HG02759 (cell line): ENCODE measurements around the gene RGS14.
A peak's percentile ranks its signal among the peaks of the same experiment; 100 is the strongest.
"Not testable (repeated sequence)": the region's sequence is repeated elsewhere in the genome, so short reads cannot be mapped to it uniquely, and the experiment has no call there.

Experiments
- ATAC-seq: cut with Tn5 transposase; IDR thresholded peaks from one replicate; pipeline ENCODE4 v1.9.1; 2021; ENCODE audit warnings: mild to moderate bottlenecking, moderate library complexity; ENCODE audit not compliant: unreplicated experiment

The RGS14 gene

DNA sequence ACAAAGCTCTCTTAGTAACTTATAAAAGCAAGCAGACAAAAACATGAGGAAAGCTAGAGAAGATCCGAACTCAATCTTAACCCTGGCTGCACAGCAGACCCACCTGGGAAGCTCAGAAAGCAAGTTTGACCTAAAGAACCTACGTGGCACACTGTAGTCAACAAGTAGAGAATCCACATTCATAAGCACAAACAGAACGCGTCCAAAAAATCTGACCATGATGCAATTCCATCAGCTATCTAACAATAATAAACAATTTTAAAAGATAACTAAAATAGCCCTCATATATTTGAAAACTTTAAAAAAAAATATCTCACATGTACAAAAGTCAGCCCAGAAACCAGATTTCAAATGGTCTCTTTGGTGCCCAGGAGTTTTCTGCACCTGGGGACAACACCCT lies 10.9 kb upstream of the RGS14 start:
- ATAC-seq, result no peak

DNA sequence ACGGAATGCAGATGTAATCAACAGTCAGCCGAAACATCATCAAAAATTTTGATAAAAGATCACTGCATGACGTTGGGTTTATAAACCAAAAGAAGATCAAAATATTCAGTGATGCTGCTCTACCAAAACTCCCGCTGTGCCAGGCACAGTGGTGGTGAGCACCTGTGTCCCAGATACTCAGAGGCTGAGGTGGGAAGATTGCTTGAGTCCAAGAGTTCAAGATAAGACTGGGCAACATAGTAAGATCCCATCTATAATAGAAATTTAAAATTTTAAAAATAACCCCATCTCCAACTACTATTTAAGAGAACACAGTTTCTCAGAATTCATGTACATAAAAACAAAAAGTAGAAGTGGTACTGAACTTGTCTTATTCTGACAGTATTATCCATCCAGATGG lies 10.0 kb upstream of the RGS14 start:
- ATAC-seq, result no peak

DNA sequence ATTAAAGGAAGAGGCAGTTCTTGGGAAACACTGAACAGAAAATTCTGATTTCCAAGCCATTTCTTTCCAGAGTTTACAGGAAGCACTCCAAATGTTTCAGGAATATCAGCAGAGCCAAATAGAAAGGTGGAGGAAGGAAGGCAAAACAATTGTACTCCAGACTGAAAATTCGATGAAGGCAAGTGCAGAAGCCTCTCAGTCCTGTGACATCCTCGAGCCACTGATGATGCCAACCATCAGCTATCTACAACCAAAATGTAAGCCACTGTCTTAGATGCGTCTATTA lies 8.4 kb upstream of the RGS14 start:
- no peak for ATAC-seq

DNA sequence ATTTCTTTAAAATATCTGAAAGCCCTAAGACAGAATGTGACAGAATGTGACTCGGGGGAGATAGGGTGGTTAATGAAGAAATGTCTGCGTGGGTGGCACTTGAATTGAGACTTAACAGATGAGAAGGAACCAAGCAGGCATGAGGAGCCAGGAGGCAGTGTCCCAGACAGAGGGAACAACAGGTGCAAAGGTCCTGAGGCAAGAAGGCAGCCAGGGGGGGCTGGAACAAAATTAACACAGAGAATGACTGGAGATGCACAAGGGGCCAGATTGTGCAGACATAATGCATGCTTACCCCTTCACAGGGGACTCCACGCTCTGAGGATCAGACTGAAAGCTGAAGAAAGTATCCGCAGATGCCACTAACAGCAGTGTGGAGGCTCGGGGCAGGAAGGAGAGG lies 8.0 kb upstream of the RGS14 start:
- ATAC-seq, result no peak

DNA sequence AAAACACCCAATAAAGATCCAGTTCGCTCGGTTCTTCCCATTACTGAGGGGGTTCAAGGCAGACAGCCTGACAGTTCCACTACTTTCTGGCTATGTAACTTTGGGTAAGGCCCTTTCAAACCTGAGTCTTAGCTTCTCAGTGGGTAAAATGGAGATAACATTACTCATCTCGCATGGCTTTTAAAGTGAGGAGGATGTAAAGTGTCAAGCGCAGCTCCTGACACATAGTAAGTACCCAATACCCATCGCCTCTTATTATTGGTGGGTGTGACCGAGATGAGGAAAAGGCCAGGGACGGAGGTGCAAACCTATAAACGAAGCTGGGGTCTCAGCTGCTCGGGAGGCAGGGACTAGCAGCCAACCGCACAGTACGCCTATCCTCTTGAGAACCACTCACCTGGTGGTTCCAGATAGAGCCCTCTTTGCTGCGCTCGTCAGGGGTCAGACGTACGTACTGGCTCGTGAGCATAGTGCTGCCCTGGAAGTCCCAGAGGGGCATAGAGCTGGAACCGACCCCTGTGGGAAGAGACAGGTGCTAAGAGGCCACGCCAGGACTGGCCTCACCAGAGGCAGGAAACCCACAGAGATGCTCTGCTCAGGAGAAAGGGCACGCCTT lies 6.8 kb upstream of the RGS14 start:
- peak; percentile 17 for ATAC-seq

DNA sequence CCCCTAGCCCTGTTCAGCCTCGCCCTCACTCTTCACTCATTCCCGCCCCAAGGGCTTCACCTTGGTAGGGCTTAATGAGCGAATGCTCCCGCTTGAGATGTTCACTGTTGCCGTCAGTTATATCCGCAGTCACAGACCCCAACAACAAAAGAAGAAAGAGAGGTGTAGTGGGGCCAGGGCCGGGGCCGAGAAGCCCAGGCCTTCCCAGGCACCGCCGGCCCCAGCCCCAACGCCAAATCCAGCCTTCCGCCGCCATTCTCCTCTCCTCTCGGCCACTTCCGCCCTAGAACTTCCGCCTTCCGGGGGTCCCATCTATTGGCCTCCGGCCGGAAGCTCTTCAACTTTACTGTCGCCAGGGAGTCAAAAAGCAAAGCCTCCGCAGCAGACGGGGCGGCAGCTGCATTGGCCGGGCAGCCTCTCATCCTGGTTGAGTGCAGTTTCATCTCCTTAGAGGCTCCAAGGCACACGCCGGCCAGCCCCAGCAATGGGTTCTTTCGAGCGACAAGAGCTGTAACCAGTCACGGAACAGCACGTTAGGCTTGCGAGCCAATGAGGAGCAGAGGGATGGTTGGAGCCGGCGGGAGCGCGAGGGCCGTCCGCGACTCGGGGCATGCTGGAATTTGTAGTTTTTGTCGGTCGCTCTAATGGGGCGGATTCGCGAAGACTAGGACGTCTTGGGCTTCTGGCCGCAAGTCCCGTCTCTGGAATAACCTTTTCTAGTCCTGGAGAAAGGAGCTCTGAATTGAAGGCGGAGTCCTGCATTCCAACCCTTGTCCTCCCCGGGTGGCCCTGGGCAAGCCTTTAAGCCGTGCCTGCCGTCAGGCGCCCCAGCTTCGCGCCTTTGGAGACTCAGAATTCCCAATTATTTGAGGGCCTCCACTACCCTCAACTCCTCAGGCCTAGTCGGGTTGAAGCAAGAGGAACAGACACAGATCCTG lies 6.1 kb upstream of the RGS14 start, which contains the start of gene LMAN2:
Gene LMAN2, minus strand, starts transcription at position 277 of the 938 bp plus-strand sequence. Its CDS starts 21 bp downstream, at position 256.
- peak; percentile 95 for ATAC-seq

DNA sequence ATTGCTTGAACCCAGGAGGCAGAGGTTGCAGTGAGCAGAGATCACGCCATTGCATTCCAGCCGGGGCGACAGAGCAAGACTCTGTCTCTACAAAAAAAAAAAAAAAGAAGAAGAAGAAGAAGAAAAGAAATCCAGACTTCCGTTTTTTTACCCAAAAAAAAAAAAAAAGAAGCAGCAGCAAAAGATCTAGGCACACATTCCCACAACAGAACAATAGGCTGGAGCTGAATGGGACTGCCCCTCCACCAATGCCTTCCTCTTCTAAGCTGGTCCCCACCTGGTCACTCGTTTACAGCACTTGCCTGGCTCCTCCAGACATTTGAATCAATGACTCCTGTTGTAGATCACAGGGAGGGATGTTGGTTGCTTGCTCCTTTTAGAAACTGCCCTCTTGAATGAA lies 4.6 kb upstream of the RGS14 start:
- no peak for ATAC-seq

DNA sequence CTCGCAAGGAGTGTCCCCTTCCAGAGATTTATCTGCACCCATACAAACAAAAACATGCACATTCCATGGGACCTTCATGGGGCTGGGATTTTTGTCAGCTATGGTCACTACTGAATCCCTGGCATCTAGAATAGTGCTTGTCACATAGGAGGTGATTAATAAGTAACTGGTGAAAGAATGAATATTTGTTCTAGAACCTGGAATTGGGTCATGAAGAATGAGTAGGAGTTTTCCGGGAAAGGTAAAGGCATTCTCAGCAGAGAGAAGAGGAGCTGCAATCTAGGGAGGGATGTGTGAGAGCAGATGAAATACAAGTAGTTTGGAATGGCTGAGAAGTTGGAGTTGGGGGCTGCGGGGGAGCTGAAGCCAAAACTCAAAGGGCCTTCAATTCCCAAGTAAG lies 3.5 kb upstream of the RGS14 start:
- no peak for ATAC-seq

DNA sequence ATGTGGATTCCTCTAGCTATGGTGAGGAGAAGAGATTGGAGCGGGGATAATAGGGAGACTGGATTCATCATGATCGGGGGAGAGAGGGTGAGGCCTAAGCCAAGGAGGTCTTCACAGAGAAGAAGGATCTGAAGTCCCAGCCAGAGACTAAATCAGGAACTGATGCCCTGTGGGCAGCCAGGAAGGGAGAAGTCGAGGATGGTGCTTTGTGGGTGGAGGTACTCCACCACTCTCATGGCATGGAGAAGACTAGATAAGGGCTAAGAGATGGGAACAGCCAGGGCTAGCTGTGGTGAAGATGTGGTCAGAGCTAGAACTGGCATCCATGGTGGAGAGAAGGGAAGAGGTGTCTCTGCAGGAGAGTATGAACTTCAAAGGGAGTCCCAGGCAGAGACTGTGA lies 3.0 kb upstream of the RGS14 start:
- no peak for ATAC-seq

DNA sequence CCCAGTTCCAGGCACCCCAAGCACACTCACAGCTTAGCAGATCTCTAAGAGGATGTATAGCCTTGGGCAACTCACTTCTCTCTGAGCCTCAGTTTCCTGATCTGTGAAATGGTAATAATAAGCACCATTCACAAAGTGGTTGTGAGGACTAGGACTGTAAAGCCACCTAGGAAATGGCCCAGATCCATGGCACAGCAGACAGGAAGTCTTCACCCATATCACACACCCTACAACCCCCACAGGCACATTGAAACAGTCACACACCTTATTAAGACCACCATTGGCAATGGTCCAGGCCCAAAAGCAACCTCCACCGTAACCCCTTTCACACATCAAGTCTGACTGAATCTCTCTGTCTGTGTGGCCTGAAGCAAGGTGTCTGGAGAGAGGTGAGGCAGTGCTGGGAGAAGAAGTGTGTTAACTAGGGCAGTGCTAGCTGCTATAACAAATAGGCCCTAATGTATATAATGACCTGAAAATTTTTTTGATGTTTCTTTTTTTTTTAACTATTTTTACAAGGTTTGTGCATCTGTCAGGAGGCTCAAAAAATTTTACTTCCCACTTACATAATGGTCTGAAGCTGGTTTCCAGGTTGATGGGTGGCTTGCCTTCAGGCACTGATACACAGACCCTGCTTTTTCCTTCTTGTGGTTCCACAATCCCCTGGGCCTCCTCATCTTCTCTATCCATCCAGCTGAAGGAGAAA lies 2.4 kb upstream of the RGS14 start:
- no peak for ATAC-seq

DNA sequence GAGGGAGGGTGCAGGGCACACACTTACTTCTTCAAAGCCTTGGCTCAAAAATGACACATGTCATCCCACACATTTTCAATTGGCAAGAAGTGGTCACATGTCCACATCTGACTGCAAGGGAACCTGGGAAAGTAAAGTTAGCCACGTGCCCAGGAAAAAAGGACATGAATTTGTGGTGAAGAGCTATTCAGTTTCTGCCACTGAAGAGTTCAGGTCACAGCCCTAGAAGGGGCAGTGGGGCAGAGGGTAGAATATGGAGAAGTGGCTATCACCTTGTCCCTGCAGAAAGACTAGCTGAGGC lies 1.9 kb upstream of the RGS14 start:
- ATAC-seq, result no peak

DNA sequence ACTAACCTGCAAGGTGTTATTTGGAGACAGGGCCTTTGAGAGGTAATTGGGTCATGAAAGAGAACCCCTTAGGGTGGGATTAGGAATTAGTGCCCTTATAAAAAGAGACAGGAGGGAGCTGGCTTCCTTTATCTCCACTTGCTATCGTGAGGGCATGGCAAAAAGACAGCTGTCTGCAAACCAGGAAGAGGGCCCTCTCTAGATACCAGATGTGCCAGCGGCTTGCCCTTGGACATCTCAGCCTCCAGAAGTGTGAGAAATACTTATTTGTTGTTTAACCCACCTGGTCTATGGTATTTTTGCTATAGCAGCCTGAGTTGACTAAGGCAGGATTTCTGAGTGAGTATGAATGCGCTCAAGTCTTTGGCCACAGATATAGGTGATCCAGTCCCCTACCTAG lies 978 bp upstream of the RGS14 start:
- no peak for ATAC-seq

DNA sequence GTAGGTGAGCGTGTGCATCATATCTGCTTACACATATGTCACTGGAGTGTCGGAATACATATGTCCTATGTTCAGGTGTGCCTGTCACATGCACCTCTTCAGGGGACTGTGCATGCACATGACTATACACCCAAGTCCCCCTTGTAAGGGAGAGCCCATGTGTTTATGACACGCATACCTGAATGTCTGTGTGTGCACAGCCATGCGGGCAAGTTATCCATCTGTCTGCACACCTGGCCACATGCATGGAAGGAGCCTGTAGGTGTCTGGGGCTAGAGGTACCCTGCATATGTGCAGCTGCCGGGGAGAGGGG lies 622 bp upstream of the RGS14 start:
- no peak for ATAC-seq

DNA sequence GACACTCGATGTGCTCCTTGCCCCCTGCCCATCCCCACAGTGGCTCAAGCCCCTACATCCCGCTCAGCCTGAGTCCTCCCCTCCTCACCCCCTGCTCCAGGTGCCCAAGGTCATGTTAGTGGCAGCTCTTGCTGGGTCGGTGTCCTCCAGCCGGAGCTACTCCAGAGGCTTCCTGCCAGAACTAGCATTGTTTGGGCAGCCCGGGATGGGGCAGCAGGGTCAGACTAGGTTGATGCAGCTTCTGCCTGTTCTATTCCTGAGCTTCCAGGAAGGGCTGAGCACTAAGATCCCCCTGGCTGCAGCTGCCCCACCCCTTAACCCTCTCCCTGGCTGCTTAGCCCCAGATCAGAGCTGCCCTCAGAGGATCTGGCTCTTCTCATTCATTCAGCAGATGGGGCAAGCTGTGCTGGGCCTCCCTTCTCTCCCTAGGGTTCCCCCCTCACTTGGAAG lies 671 bp downstream of the RGS14 start:
- no peak for ATAC-seq

DNA sequence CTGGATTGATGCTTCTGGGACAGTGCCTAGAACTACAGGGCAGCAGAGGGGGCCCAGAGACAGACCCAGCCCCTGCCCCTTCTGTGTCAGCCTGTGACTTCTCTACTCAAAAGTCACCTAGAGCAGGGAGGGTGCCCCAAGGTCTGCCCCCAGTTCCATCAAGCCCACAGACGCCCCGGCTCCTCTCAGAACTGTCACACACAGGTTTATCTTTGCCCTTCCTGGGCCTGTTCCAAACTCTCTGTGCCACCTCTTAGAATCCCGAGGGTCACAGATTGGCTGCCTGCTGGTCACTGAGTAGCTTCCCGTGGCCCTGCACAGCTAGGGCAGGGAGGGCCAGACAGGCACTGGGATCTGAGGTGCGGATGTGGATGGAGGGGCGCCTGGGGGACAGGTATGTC lies 1.7 kb downstream of the RGS14 start:
- ATAC-seq, result no peak

DNA sequence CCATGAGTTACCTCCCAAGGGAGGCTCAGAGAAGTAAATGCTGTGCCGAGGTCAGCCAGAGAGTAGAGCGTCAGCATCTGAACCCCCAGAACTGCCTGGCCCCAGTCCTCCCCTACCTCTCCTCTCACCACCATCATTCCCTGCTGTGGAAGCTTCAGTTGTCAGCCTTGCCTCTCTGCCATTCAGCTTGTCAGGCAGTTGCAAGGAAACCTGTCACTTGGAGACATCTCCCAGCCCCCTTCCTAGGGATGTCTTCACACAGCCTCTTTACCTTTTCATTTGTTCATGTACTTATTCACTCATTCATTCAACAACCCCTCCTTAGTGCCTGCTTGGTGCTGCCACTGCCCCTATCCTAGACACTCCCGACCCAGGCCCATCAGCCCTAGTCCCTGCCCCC lies 2.1 kb downstream of the RGS14 start:
- no peak for ATAC-seq

DNA sequence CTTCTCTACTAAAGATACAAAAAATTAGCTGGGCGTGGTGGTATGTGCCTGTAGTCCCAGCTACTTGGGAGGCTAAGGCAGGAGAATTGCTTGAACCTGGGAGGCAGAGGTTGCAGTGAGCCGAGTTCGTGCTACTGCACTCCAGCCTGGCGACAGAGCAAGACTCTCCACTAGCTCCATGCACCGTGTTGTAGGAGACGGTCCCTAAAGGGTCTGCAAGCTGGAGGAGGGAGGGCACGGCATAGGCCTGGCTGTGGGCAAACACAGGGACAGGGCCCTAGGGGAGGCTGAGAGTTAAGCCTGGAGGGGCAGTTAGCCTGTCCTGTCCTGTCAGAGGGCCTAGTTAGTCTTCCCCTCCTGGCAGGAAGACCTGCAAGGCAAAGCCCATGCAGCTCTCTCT lies 3.0 kb downstream of the RGS14 start:
- ATAC-seq, result not testable (repeated sequence)

DNA sequence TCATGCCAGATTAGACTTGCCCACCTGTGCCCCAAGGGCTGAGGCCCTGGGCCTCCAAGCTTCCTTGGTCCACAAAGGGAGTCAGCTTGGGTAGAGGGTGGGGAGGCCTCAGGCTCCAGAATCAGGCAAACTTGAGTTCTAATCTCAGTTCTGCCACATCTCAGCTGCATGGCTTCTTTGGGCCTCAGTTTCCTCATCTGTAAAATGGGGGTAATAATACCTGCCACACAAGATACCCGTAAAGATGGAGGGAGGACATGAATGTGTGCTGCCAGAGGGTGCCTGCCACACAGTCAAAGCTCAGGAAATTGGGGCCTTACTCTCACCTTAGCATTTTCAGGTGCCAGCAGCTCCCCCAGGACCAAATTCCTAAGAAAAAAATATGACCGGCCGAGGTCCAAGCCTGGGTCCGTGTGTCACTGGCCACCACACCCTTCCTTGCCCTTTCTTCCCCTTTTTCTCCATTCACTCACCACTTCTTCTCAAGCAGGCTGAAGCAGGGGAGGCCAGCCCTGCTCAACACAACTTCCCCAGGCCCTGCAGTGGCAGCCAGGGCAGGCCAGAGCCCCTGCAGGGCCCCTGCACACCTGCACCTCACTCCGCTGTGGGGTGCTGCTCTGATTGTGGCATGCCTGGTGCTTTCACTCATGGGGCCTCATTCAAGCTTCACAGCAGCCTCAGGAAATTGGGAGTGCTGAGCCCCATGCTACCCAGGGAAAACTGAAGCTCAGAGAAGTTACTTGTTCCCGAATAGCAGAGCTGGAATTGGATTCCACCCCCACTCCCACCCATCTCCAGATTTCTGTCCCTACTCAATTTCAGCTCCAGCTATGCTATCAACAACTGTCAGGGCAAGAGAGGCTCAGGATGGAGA lies 3.9 kb downstream of the RGS14 start:
- no peak for ATAC-seq

DNA sequence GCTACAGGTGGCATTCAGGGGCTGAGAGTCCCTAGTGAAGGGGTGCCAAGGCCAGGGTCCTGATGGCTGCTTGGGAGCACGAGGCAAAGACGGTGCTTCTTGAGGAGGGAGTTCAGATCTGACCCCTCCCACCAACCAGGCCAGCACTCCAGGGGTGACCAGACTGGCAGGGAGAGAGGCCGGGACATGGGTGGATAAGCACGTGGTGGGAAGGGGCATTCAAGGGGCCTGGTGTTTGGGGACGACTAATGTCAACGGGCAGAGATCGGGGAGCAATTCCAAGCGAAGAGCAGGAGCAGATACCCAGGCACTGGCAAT lies 4.5 kb downstream of the RGS14 start:
- ATAC-seq, result no peak

DNA sequence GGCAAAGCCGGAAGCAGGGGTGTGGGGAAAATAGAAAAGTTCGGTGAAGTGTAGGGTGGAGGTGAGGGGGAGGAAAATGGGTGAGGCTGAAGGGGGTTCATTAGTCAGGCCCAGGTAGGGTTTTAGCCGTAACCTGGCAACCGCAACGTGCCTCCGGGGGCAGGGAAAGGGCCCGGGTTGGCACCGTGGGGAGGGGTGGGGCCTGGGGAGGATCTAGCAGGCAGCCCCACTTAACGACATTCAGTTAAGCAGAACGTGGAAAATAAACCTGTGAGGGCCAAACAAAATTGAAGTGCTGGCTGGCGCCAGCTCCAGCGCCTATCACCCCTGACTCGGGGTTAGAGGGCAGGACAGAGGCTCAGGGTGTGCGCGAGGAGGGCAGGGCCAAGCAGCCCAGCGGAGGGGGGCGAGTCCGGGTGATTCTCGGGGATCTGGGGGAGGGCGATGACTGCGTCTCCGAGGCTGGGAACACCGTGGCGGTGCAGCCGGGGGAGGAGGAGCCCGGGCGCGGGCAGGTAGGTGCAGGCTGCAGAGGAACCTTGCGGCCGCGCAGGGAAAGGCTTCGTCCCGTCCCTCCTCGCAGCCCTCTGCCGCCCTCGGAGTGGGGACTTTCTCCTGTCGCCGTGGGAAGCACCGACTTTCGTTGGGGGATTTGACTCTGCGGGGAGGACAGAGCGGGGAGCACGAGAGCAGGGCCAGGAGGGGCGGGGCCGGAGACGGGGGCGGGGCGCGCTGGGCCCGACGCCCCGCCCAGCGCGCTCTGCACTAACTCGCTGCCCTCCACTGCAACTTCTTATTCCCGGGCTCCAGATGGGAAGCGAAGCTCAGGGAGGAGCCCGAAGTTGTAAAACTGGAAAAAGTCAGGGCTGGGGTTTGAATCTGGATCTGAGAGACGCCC lies 5.1 kb downstream of the RGS14 start:
- ATAC-seq, result peak; percentile 56
